Thyroid gland (tissue), 4 donors: Measurements from ENCODE around the gene GSTO2. TPM values are rescaled to one million over a fixed set of nuclear protein-coding genes. Genes with fewer than 3 reads are reported as not detected.

Experiments used
- DNase-seq, 2 donors: peaks; one replicate each; pipeline ENCODE4 v3.0.0-alpha.2; 2019
- H3K27ac ChIP-seq, 3 donors: fragments of 200-600 bp; sonication (generic); 1 replicate in 2 of 3; 2 replicates in 1 of 3; pipeline ENCODE4 v1.5.1; 2016 to 2019; ENCODE audit warnings: mild to moderate bottlenecking in 1 of 3, moderate library complexity in 1 of 3
- H3K27me3 ChIP-seq: fragments of 200-600 bp; sonication (generic); one replicate; pipeline ENCODE4 v1.5.1; 2019
- H3K36me3 ChIP-seq, 2 donors: fragments of 200-600 bp; sonication (generic); one replicate each; pipeline ENCODE4 v1.5.1; 2016 to 2019
- H3K4me1 ChIP-seq, 2 donors: fragments of 200-600 bp; sonication (generic); one replicate each; pipeline ENCODE4 v1.5.1; 2017 to 2019
- H3K4me3 ChIP-seq, 3 donors: fragments of 200-600 bp; sonication (generic); replicated peaks in 1 of 3; 1 replicate in 2 of 3; 2 replicates in 1 of 3; pipeline ENCODE4 v1.5.1; 2016; ENCODE audit warnings: mild to moderate bottlenecking in 1 of 3
- H3K9me3 ChIP-seq: fragments of 200-600 bp; sonication (generic); one replicate; pipeline ENCODE4 v1.5.1; 2017
- POLR2A ChIP-seq, 2 donors: fragments of 450-650 bp; IDR thresholded peaks; one replicate each; pipeline ENCODE4 v1.6.1; 2017; ENCODE audit warnings: antibody characterized with exemption in 2 of 2, mild to moderate bottlenecking in 2 of 2, moderate library complexity in 1 of 2
- WGBS, 2 donors: methylation state at CpG; one replicate each; pipeline ENCODE4 v1.1.5; 2017; 5-methylcytosine and 5-hydroxymethylcytosine counted together
- intact Hi-C: fragments of 100-400 bp; cut with DNase I; formaldehyde crosslinking; loops from one replicate; pipeline ENCODE4 v1.15.1; 2023
- total RNA-seq, 4 donors: library from RNA; depleted of rRNA; stranded (reverse); fragments of >200 nt; gene quantifications; one replicate each; pipeline ENCODE4 v1.2.3, GENCODE V29; 2016
- TF ChIP-seq, protein P1 (sequence below), 6 experiments: fragments of 200-600 bp in 3 of 6; fragments of 450-650 bp in 3 of 6; sonication (generic) in 3 of 6; IDR thresholded peaks; one replicate each; pipeline ENCODE4 v1.5.1; 2016 to 2019; ENCODE audit warnings: antibody characterized with exemption in 6 of 6, mild to moderate bottlenecking in 2 of 6, inconsistent platforms in 1 of 6, moderate library complexity in 1 of 6

GSTO2 gene
- total RNA-seq, 4 donors from 2014 or later, result 7.5 to 16.3 (median 12.8) TPM

DNA sequence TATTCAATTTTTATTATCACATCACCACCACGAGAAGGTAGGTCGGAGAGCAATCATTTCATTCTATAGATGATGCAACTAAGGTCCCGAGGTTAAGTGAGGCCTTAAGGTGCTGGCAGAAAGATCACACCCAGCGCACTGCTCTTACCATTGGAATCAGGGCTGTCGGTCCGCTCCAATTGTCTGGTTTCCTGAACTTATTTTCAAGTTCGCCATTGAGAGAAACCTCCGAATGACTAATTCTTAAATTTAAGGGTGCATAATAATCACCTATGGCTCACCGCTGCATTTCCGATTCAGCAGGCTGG lies 625 bp upstream of the GSTO2 start:
- peak overlapping the region; percentile 43 to 85 (median 71) for H3K4me3 ChIP-seq
- no peak for DNase-seq
- H3K36me3 ChIP-seq, result peaks cover 13 to 27% of the 10 kb centered on the region in 2 donors
- intact Hi-C loops, result no loop called here
- peak overlapping the region; percentile 35 to 64 (median 52) for H3K27ac ChIP-seq
- 7 to 9% methylated on average over 10 of the region's 10 CpGs for WGBS, 2 donors
- no peaks in the 10 kb centered on the region for H3K9me3 ChIP-seq
- H3K4me1 ChIP-seq, result peaks cover 10 to 12% of the 10 kb centered on the region in 2 donors
- H3K27me3 ChIP-seq, result no peaks in the 10 kb centered on the region
- TF ChIP-seq, protein P1, sequence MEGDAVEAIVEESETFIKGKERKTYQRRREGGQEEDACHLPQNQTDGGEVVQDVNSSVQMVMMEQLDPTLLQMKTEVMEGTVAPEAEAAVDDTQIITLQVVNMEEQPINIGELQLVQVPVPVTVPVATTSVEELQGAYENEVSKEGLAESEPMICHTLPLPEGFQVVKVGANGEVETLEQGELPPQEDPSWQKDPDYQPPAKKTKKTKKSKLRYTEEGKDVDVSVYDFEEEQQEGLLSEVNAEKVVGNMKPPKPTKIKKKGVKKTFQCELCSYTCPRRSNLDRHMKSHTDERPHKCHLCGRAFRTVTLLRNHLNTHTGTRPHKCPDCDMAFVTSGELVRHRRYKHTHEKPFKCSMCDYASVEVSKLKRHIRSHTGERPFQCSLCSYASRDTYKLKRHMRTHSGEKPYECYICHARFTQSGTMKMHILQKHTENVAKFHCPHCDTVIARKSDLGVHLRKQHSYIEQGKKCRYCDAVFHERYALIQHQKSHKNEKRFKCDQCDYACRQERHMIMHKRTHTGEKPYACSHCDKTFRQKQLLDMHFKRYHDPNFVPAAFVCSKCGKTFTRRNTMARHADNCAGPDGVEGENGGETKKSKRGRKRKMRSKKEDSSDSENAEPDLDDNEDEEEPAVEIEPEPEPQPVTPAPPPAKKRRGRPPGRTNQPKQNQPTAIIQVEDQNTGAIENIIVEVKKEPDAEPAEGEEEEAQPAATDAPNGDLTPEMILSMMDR (IDR thresholded peaks at IDR 0.05), result no peak
- no peak for TF ChIP-seq POLR2A (IDR thresholded peaks at IDR 0.05)

DNA sequence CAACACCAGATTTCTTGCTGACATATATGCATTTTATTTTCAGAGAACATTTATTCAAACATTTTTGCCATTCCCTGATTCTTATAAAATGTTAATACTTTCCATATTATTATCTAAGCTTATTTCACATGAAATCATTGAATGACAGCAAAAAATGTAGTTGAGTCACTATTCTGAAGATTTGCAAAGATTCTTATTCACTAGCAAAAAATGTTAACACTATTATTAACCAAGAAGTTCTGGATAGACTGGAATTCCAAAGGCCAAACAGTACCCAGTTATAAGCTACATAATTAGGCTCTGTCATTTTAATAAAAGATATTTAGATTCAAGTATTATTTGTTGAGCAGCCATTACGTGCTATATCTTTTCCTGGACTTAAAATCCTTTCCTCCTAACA lies 4.3 kb downstream of the GSTO2 start:
- no peak overlapping the region for H3K27ac ChIP-seq
- intact Hi-C loops, result no loop called here
- DNase-seq, result no peak
- TF ChIP-seq, protein P1 (IDR thresholded peaks at IDR 0.05), result no peak
- TF ChIP-seq POLR2A (IDR thresholded peaks at IDR 0.05), result no peak
- no peaks in the 10 kb centered on the region for H3K27me3 ChIP-seq
- H3K4me3 ChIP-seq, result no peak overlapping the region
- H3K9me3 ChIP-seq, result no peaks in the 10 kb centered on the region
- WGBS, 2 donors, result 88 to 89% methylated on average over 1 of the region's 1 CpG
- H3K4me1 ChIP-seq, result peaks cover 6 to 32% of the 10 kb centered on the region in 2 donors
- no peaks in the 10 kb centered on the region for H3K36me3 ChIP-seq

DNA sequence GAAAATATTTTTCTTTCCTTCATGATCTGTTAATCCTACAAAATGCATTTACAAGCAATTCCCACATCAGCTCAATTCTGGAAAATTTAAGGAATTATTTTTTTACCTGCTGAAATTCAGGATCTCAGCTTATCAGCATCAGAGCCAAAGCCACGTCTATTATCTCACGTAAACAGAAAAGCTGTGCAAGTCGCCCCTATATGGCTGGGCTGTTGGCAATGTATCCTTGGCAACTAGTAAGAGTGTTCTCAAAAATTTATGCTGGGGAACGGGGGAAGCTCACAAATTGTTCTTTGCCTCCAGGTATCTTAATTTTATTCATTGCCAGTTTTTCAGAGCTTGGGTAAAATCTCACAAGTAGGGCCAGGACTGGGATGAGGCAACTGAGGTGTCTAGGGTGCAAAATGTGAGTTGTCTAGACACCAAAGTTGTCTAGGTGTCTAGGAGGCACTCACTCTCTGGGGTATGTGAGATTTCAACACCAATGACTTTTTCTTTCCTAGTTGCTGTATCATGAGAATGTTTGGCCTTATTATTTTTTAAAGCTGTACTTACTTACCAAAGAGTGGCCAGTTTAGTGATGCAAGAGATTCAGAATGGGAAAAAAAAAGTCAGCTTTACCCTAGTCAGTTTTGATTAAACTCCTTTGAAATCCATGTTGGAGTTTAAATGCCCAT lies 5.1 kb downstream of the GSTO2 start:
- Histone ChIP-seq H3K36me3 (no peaks in the 10 kb centered on the region), H3K27me3 (no peaks in the 10 kb centered on the region), H3K4me1 (peaks cover 4 to 32% of the 10 kb centered on the region in 2 donors), H3K4me3 (peak overlapping the region in 1 of 3 donors; percentile 24), H3K27ac (no peak overlapping the region), H3K9me3 (no peaks in the 10 kb centered on the region)
- TF ChIP-seq, protein P1 (IDR thresholded peaks at IDR 0.05), result no peak
- intact Hi-C loops, result no loop called here
- 84 to 88% methylated on average over 4 of the region's 4 CpGs for WGBS, 2 donors
- no peak for DNase-seq

DNA sequence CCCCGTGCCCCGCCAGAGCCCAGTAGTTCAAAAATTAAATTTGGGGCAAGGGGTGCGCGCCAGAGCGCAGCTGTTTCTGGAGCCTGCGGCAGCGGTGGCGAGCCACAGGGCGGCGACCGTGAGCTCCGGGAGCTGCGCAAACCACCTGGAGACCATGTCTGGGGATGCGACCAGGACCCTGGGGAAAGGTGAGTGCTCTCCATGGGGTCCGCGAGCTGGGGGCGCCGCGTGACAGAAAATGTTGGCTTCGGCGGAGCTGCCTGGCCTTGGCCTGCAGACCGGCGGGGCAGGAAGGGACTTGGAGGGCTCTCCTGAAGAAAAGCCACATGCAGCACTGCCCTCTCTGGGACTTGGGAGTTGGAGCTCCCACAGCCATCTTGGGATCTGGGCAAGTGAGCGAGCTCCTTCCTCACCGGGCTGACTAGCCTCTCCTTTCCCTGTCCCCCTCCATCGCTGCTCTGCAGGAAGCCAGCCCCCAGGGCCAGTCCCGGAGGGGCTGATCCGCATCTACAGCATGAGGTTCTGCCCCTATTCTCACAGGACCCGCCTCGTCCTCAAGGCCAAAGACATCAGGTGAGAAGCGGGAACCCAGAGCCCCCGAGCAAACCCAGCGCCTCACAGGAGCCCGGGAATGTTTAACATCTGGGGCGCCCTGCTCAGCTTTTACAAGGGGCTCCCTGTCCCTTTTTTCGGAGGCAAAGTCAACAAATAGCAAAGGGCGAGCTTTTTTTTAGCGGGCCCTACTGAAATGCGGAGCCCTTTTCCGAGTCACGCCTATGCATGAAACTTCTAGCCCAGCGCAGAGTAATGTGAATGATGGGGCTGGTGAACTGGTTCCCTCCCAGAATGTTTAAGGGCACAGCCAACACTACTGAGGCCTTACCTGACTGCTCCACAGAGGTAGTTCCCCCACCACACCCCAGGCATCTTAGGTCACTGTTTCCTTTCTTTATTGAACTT lies 6.1 kb downstream of the GSTO2 start:
- H3K9me3 ChIP-seq, result no peaks in the 10 kb centered on the region
- no peaks in the 10 kb centered on the region for H3K36me3 ChIP-seq
- intact Hi-C loops, result no loop called here
- H3K4me3 ChIP-seq, result peak overlapping the region in 2 of 3 donors; percentile 7 to 24
- peaks cover 0 to 28% of the 10 kb centered on the region in 2 donors for H3K4me1 ChIP-seq
- DNase-seq, result peak; percentile 49 to 68
- TF ChIP-seq, protein P1 (IDR thresholded peaks at IDR 0.05), result peak; percentile 79 to 90 (median 84)
- peak in 1 of 2 donors; percentile 14 for TF ChIP-seq POLR2A (IDR thresholded peaks at IDR 0.05)
- H3K27me3 ChIP-seq, result no peaks in the 10 kb centered on the region
- no peak overlapping the region for H3K27ac ChIP-seq
- WGBS, 2 donors, result 28 to 38% methylated on average over 34 to 38 of the region's 42 CpGs

DNA sequence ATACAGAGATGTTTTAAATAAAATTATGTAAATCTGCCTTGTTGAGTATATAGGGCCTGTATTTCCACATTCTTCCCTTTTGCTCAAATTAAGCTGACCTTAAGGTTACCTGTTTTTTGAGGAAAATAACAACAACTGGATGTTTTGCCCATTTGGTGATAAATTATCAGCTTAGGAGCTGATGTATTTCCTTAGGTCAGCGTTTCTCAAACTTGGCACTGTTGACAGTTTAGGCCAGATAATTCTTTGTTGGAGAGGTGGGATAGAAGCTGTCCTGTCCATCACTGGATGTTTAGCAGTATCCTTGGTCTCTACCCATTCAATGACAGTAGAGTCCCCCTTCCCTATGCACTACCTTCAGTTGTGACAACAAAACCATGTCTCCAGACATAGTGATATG lies 7.2 kb downstream of the GSTO2 start:
- intact Hi-C loops, result no loop called here
- no peak for DNase-seq
- no peak overlapping the region for H3K27ac ChIP-seq
- TF ChIP-seq, protein P1 (IDR thresholded peaks at IDR 0.05), result no peak
- no peak for TF ChIP-seq POLR2A (IDR thresholded peaks at IDR 0.05)
- no peaks in the 10 kb centered on the region for H3K9me3 ChIP-seq
- H3K36me3 ChIP-seq, result no peaks in the 10 kb centered on the region
- WGBS, 2 donors, result 81 to 86% methylated on average over 1 of the region's 1 CpG
- H3K4me3 ChIP-seq, result no peak overlapping the region
- no peaks in the 10 kb centered on the region for H3K27me3 ChIP-seq
- peaks cover 0 to 28% of the 10 kb centered on the region in 2 donors for H3K4me1 ChIP-seq
